H1 (cell line): ENCODE measurements around the gene RASEF. TPM values are rescaled to one million over a fixed set of nuclear protein-coding genes. Genes with fewer than 3 reads are reported as not detected.
A peak's percentile ranks its signal among the peaks of the same experiment; 100 is the strongest.

ENCODE experiments used
- CTCF ChIA-PET: fragments of 300-600 bp; sonication (Branson Sonifier 250); formaldehyde crosslinking; loops from one replicate; lab custom pipeline; 2021; ENCODE audit not compliant: partially characterized antibody; lab: Charles Lee
- POLR2A ChIA-PET: fragments of 300-600 bp; sonication (Branson Sonifier 250); formaldehyde crosslinking; loops from one replicate; lab custom pipeline; 2021; ENCODE audit warnings: inconsistent platforms; ENCODE audit not compliant: partially characterized antibody; lab: Charles Lee
- DNase-seq, 2 experiments: peaks; one replicate each; pipeline versions ENCODE4 v3.0.0 to v3.0.0-alpha.2; 2010 to 2022; ENCODE audit warnings: low spot score in 2 of 2, low read depth in 1 of 2, mixed read lengths in 1 of 2
- FAIRE-seq: peaks from 2 replicates; lab custom pipeline; 2011; peaks lifted over from hg19 to GRCh38; lab: Jason Lieb, UNC
- H2AFZ ChIP-seq: 2 replicates; pipeline ENCODE4 v1.8.1; 2012; ENCODE audit warnings: low read length, inconsistent platforms
- H2AK5ac ChIP-seq: 2 replicates; pipeline ENCODE4 v1.6.1; 2013; ENCODE audit warnings: low read depth, low read length
- H2BK120ac ChIP-seq: replicated peaks from 2 replicates; pipeline ENCODE3; 2013; ENCODE audit warnings: low read depth, low read length, inconsistent platforms
- H2BK12ac ChIP-seq: 2 replicates; pipeline ENCODE4 v1.6.1; 2013; ENCODE audit warnings: low read depth, low read length
- H2BK15ac ChIP-seq: 2 replicates; pipeline ENCODE4 v1.6.1; 2013; ENCODE audit warnings: low read length
- H2BK20ac ChIP-seq: 2 replicates; pipeline ENCODE4 v1.6.1; 2013; ENCODE audit warnings: low read length
- H2BK5ac ChIP-seq: 2 replicates; pipeline ENCODE4 v1.6.1; 2013; ENCODE audit warnings: low read depth, low read length
- H3K14ac ChIP-seq: 2 replicates; pipeline ENCODE4 v1.6.1; 2013; ENCODE audit warnings: inconsistent platforms; ENCODE audit not compliant: insufficient read length
- H3K18ac ChIP-seq: 2 replicates; pipeline ENCODE4 v1.6.1; 2013; ENCODE audit warnings: low read length; ENCODE audit errors: extremely low read depth
- H3K23ac ChIP-seq: 2 replicates; pipeline ENCODE4 v1.6.1; 2013; ENCODE audit warnings: inconsistent platforms; ENCODE audit not compliant: insufficient read length
- H3K23me2 ChIP-seq: 2 replicates; pipeline ENCODE4 v1.6.1; 2013; ENCODE audit warnings: low read depth, low read length
- H3K27ac ChIP-seq: 2 replicates; pipeline ENCODE4 v1.6.1; 2011; ENCODE audit warnings: low read depth, low read length, inconsistent platforms
- H3K27me3 ChIP-seq, 4 experiments: replicated peaks in 1 of 4; 1 replicate in 1 of 4; 2 replicates in 3 of 4; pipeline versions ENCODE4 v1.6.1 to v1.8.1; 2011 to 2013; ENCODE audit warnings: low read length in 3 of 4, mild to moderate bottlenecking in 3 of 4, inconsistent platforms in 2 of 4, mixed read lengths in 2 of 4, moderate library complexity in 1 of 4; ENCODE audit not compliant: control insufficient read depth in 3 of 4, insufficient read depth in 3 of 4; ENCODE audit errors: extremely low read depth in 1 of 4
- H3K36me3 ChIP-seq, 4 experiments: 2 replicates each; pipeline versions ENCODE4 v1.6.1 to v1.8.1; 2011 to 2013; ENCODE audit warnings: mild to moderate bottlenecking in 4 of 4, low read length in 3 of 4, moderate library complexity in 2 of 4, control low read depth in 1 of 4, inconsistent platforms in 1 of 4; ENCODE audit not compliant: insufficient read depth in 4 of 4, control insufficient read depth in 2 of 4
- H3K4ac ChIP-seq: replicated peaks from 2 replicates; pipeline ENCODE3; 2013; ENCODE audit warnings: low read length, low read depth, mixed read lengths, inconsistent platforms; ENCODE audit not compliant: insufficient read length
- H3K4me1 ChIP-seq, 4 experiments: replicated peaks in 1 of 4; 1 replicate in 1 of 4; 2 replicates in 3 of 4; pipeline versions ENCODE4 v1.6.1 to v1.8.1; 2011 to 2013; ENCODE audit warnings: low read length in 3 of 4, inconsistent platforms in 2 of 4, mixed read lengths in 1 of 4; ENCODE audit not compliant: insufficient read depth in 4 of 4, control insufficient read depth in 3 of 4
- H3K4me2 ChIP-seq, 2 experiments: 2 replicates each; pipeline versions ENCODE4 v1.6.1 to v1.8.1; 2011 to 2013; ENCODE audit warnings: low read depth in 2 of 2, low read length in 2 of 2, control low read depth in 1 of 2, inconsistent platforms in 1 of 2, mild to moderate bottlenecking in 1 of 2; ENCODE audit not compliant: insufficient read depth in 1 of 2
- H3K4me3 ChIP-seq, 4 experiments: fragments of 200-600, 300-600 bp in 1 of 4; sonication (generic), shearing (Covaris generic), sonication (Bioruptor Twin) in 1 of 4; 2 replicates each; pipeline versions ENCODE4 v1.5.1 to v1.8.1; 2011 to 2016; ENCODE audit warnings: low read length in 4 of 4, low read depth in 3 of 4, control low read depth in 2 of 4, inconsistent platforms in 2 of 4, mild to moderate bottlenecking in 2 of 4, mixed read lengths in 1 of 4, moderate library complexity in 1 of 4; ENCODE audit not compliant: insufficient read depth in 2 of 4; ENCODE audit errors: extremely low read depth in 1 of 4
- H3K56ac ChIP-seq: replicated peaks from 2 replicates; pipeline ENCODE3; 2013; ENCODE audit warnings: low read depth, mild to moderate bottlenecking, mixed read lengths, low read length, inconsistent platforms; ENCODE audit not compliant: insufficient read length
- H3K79me1 ChIP-seq: 2 replicates; pipeline ENCODE4 v1.6.1; 2013; ENCODE audit warnings: low read depth, low read length, control low read depth
- H3K79me2 ChIP-seq, 2 experiments: 2 replicates each; pipeline versions ENCODE4 v1.6.1 to v1.8.1; 2012 to 2013; ENCODE audit warnings: low read length in 2 of 2, mild to moderate bottlenecking in 2 of 2, inconsistent platforms in 1 of 2; ENCODE audit not compliant: insufficient read depth in 2 of 2, control insufficient read depth in 1 of 2
- H3K9ac ChIP-seq, 4 experiments: replicated peaks in 1 of 4; 1 replicate in 1 of 4; 2 replicates in 3 of 4; pipeline versions ENCODE4 v1.6.1 to v1.8.1; 2011 to 2013; ENCODE audit warnings: low read depth in 3 of 4, low read length in 3 of 4, control low read depth in 2 of 4, mild to moderate bottlenecking in 2 of 4, moderate library complexity in 2 of 4, inconsistent platforms in 1 of 4; ENCODE audit errors: extremely low read depth in 1 of 4
- H3K9me3 ChIP-seq, 2 experiments: 2 replicates each; pipeline versions ENCODE4 v1.6.1 to v1.8.1; 2012 to 2013; ENCODE audit warnings: mild to moderate bottlenecking in 2 of 2, moderate library complexity in 2 of 2, control low read depth in 1 of 2, inconsistent platforms in 1 of 2, low read depth in 1 of 2, low read length in 1 of 2, mixed read lengths in 1 of 2; ENCODE audit not compliant: insufficient read depth in 2 of 2
- H4K20me1 ChIP-seq, 2 experiments: replicated peaks in 1 of 2; 2 replicates each; pipeline versions ENCODE3 to v1.8.1; 2011 to 2013; ENCODE audit warnings: inconsistent platforms in 2 of 2, low read length in 2 of 2, mild to moderate bottlenecking in 1 of 2; ENCODE audit not compliant: insufficient read depth in 2 of 2, control insufficient read depth in 1 of 2
- H4K5ac ChIP-seq: 2 replicates; pipeline ENCODE4 v1.6.1; 2013; ENCODE audit warnings: low read length, low read depth, mixed read lengths, inconsistent platforms; ENCODE audit not compliant: insufficient read length
- H4K8ac ChIP-seq: 2 replicates; pipeline ENCODE4 v1.8.0; 2013; ENCODE audit warnings: mild to moderate bottlenecking, moderate library complexity, low read length, inconsistent platforms; ENCODE audit not compliant: insufficient read depth; ENCODE audit errors: extremely low read depth
- H4K91ac ChIP-seq: replicated peaks from 2 replicates; pipeline ENCODE3; 2013; ENCODE audit warnings: low read length, mixed read lengths, inconsistent platforms; ENCODE audit not compliant: insufficient read length
- CBX5 ChIP-seq: fragments of 300-800, 300-1000 bp; sonication (generic); IDR thresholded peaks from 2 replicates; pipeline ENCODE4 v1.7.1; 2016; ENCODE audit warnings: antibody characterized with exemption, low read length, low read depth
- CHD1 ChIP-seq: IDR thresholded peaks from 2 replicates; pipeline ENCODE4 v1.6.1; 2012; ENCODE audit warnings: low read depth, low read length, improper control_type of control experiment
- CREB1 ChIP-seq: IDR thresholded peaks from 2 replicates; pipeline ENCODE4 v1.6.1; 2012; ENCODE audit warnings: inconsistent platforms
- KDM4A ChIP-seq: IDR thresholded peaks from one replicate; pipeline ENCODE4 v1.7.1; 2012; ENCODE audit warnings: low read depth, mild to moderate bottlenecking, moderate library complexity, low read length, inconsistent platforms; ENCODE audit not compliant: severe bottlenecking
- KDM5A ChIP-seq: fragments of 200-600 bp; IDR thresholded peaks from 2 replicates; pipeline ENCODE4 v1.7.1; 2012; ENCODE audit warnings: mild to moderate bottlenecking, low read length, inconsistent platforms, mixed read lengths
- RAD21 ChIP-seq, 2 experiments: IDR thresholded peaks in 1 of 2; conservative IDR thresholded peaks in 1 of 2; 2 replicates each; pipeline ENCODE4 v1.6.1; 2011; ENCODE audit warnings: low read depth in 2 of 2, low read length in 2 of 2, improper control_type of control experiment in 1 of 2, inconsistent platforms in 1 of 2, mild to moderate bottlenecking in 1 of 2, moderate library complexity in 1 of 2
- SIX5 ChIP-seq: IDR thresholded peaks from 2 replicates; pipeline ENCODE4 v1.6.1; 2011; ENCODE audit warnings: mild to moderate bottlenecking, low read depth, low read length
- SP2 ChIP-seq: IDR thresholded peaks from 2 replicates; pipeline ENCODE4 v1.6.1; 2012; ENCODE audit warnings: mild to moderate bottlenecking, low read length, inconsistent platforms
- TAF7 ChIP-seq: optimal IDR thresholded peaks from 2 replicates; pipeline ENCODE3; 2011; ENCODE audit warnings: low read depth, mild to moderate bottlenecking, inconsistent platforms, low read length, moderate library complexity, borderline replicate concordance
- TBP ChIP-seq: IDR thresholded peaks from 2 replicates; pipeline ENCODE4 v1.6.1; 2011; ENCODE audit warnings: low read depth, low read length, improper control_type of control experiment
- TEAD4 ChIP-seq: IDR thresholded peaks from 2 replicates; pipeline ENCODE4 v1.6.1; 2012; ENCODE audit warnings: low read depth, low read length, inconsistent platforms, mixed read lengths
- WGBS, 2 experiments: shearing (Covaris generic) in 1 of 2; methylation state at CpG; one replicate each; pipeline versions ENCODE4 v1.1.6 to v1.1.7; 2013 to 2015; ENCODE audit warnings: low lambda C conversion rate in 2 of 2, mixed read lengths in 2 of 2, inconsistent platforms in 1 of 2, low coverage in 1 of 2, missing lambda C conversion rate in 1 of 2; ENCODE audit not compliant: insufficient replicate concordance in 2 of 2, insufficient coverage in 1 of 2, insufficient read length in 1 of 2; ENCODE audit errors: extremely low coverage in 1 of 2, missing lambda C conversion rate in 1 of 2; 5-methylcytosine and 5-hydroxymethylcytosine counted together
- polyA plus RNA-seq, 7 experiments: library from polyadenylated mRNA; depleted of rRNA in 3 of 7; stranded (reverse) in 5 of 7; unstranded in 2 of 7; fragments of >200 nt in 5 of 7; fragments of 200-250 nt in 2 of 7; gene quantifications; 1 replicate in 5 of 7; 2 replicates in 1 of 7; 4 replicates in 1 of 7; pipeline versions ENCODE4 v1.2.1 to v1.2.3, GENCODE V29; 2011 to 2013; ENCODE audit warnings: missing spikeins in 2 of 7, mixed read lengths in 2 of 7
- total RNA-seq: library from RNA; stranded (reverse); fragmentation: NEBNext Ultra II Directional; extraction: Animal tissue kit (Norgen Biotek cat#: 25700); gene quantifications from 2 replicates; pipeline ENCODE4 v1.2.1, GENCODE V29; 2021

The RASEF gene
- total and polyA plus RNA-seq, 2 of the 8 experiments (the other 6 are each of a cell fraction or from before 2014, with no cell fraction given) = 1.1 to 4.6 TPM

GRCh38 chr9:82997476-82998140 lies 65.3 kb downstream of the RASEF start:
- no peak for FAIRE-seq
- no peak overlapping the region for H2BK20ac ChIP-seq
- no peak overlapping the region for H4K91ac ChIP-seq

More at GRCh38 chr9:82997476-82998140, 65.3 kb downstream of the RASEF start:
- Histone ChIP-seq H2BK5ac (no peak overlapping the region), H3K18ac (no peak overlapping the region), H3K23ac (no peak overlapping the region), H3K4me1 (peaks cover 0 to 4% (median 0%) of the 10 kb centered on the region in 4 experiments; a peak in 3 of 7 replicates), H3K9ac (no peak overlapping the region), H2AFZ (no peak overlapping the region), H3K36me3 (no peaks in the 10 kb centered on the region), H3K27me3 (no peaks in the 10 kb centered on the region), H3K14ac (no peak overlapping the region), H3K27ac (no peak overlapping the region), H2BK15ac (no peak overlapping the region), H3K4ac (no peak overlapping the region), H2AK5ac (no peak overlapping the region), H4K20me1 (no peaks in the 10 kb centered on the region), H3K56ac (no peak overlapping the region), H2BK120ac (no peak overlapping the region), H3K9me3 (no peaks in the 10 kb centered on the region), H3K4me3 (no peak overlapping the region), H4K8ac (no peak overlapping the region), H3K4me2 (0 out of 4 replicates have a peak overlapping the region, but pooled peaks of 1 of the 2 experiments have one; percentile 28), H3K79me1 (no peaks in the 10 kb centered on the region), H3K79me2 (no peaks in the 10 kb centered on the region), H4K5ac (no peak overlapping the region), H3K23me2 (no peaks in the 10 kb centered on the region), H2BK12ac (no peak overlapping the region)
- DNase-seq = no peak
- 93% methylated on average over 6 of the region's 6 CpGs; no CpG with 5 or more reads in 1 of the 2 experiments for WGBS, 2 experiments
- no peak for TF ChIP-seq KDM4A
- TF ChIP-seq TEAD4 = no peak
- no peak for TF ChIP-seq CBX5
- TF ChIP-seq SP2 = no peak
- no peak for TF ChIP-seq KDM5A
- TF ChIP-seq TBP = no peak
- TF ChIP-seq RAD21 (IDR thresholded peaks at IDR 0.05 in 1 of 2, conservative IDR thresholded peaks at IDR 0.05 in 1 of 2; ENCODE audit: low read depth in 2 of 2, low read length in 2 of 2) = no peak
- TF ChIP-seq SIX5 = no peak
- no peak for TF ChIP-seq TAF7
- TF ChIP-seq CHD1 = no peak
- no peak for TF ChIP-seq CREB1
- ChIA-PET CTCF (no interaction called here), POLR2A (interaction anchor here (1.0 kb wide), 1 partner anchor 136 kb away, joined by 3 read pairs; no protein-coding TSS in a partner anchor)
